Activated naive CD8-positive, alpha-beta T cell treated with anti-CD3 and anti-CD28 coated beads, Interleukin-2, amount 50 U/mL, for 16 hours (primary cell): Measurements from ENCODE around the gene PRPH.
A peak's percentile ranks its signal among the peaks of the same experiment; 100 is the strongest.
"Not testable (repeated sequence)": the region's sequence is repeated elsewhere in the genome, so short reads cannot be mapped to it uniquely, and the experiment has no call there.

Experiments used
- DNase-seq: peaks from one replicate; pipeline ENCODE4 v3.0.0-alpha.2; 2020; ENCODE audit warnings: low read depth, low spot score

The PRPH gene

DNA sequence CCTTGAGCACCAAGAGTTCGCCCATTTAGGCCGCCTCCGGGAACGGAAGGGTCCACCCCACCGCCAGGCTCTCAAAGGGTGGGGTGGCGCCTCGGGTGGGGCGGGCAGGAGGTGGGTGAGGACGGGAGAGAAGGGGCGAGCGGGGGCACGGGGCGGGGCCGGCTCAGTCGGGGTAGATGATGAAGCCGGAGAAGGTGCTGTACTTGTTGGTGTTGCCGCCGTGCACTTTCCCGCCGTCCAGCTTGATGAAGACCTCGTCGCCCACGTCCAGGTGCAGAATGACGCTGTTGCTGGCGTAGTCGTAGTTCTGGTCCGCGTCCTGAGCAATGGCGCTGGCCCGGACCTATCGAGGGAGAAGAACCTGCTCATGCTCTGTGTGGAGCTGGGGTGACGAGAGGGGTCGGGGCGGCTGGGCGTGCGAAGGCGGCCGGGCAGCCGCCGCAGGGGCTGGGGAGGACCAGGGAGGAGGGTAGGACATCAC, 38.0 kb downstream of the PRPH start:
- no peak for DNase-seq

DNA sequence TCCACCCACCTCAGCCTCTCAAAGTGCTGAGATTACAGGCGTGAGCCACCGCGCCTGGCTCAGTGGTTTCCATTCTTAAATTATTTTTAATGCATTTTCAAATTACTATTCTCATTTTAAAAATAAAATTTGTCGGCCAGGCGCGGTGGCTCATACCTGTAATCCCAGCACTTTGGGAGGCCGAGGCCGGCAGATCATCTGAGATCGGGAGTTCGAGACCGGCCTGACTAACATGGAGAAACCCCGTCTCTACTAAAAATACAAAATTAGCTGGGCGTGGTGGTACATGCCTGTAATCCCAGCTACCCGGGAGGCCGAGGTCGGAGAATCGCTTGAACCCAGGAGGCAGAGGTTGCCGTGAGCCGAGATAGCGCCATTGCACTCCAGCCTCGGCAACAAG, 38.8 kb downstream of the PRPH start:
- DNase-seq = not testable (repeated sequence)

DNA sequence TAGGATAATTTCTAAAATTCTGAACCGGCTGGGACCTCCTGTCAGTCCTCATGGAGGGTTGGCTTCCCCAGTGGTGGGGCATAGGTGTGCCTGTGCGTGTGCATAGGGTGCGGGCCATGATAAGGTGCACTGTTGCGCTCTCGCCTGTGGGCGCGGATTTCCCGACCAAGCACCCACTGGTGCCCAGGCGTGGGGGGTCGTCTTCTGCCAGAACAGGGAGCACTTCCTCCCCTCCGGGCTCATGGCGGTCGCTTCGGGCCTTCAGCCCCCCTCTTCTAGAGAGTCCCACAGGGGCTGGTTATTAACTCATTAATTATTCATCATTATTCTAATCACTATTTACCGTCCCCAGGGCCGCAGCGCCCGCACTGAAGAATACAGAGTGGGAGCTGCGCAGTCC, 39.3 kb downstream of the PRPH start:
- DNase-seq = no peak

DNA sequence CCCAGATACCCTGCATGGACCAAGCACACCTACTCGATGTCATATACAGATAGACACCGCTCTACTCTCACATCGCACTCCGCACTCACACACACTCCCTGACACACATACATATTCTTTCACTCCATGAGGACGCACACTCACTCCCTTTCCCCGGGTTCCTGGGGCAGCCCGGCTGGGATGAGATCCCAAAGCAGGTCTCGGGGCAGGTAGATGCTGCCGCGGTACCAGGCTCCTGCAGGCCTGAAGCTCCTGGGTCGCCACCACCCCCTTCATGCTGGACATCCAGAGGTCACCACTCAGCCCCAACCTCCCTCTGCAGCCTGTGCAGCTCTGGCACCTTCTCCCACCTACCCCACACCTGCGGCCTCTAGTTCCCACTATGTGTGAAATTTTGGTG, 39.7 kb downstream of the PRPH start:
- no peak for DNase-seq

DNA sequence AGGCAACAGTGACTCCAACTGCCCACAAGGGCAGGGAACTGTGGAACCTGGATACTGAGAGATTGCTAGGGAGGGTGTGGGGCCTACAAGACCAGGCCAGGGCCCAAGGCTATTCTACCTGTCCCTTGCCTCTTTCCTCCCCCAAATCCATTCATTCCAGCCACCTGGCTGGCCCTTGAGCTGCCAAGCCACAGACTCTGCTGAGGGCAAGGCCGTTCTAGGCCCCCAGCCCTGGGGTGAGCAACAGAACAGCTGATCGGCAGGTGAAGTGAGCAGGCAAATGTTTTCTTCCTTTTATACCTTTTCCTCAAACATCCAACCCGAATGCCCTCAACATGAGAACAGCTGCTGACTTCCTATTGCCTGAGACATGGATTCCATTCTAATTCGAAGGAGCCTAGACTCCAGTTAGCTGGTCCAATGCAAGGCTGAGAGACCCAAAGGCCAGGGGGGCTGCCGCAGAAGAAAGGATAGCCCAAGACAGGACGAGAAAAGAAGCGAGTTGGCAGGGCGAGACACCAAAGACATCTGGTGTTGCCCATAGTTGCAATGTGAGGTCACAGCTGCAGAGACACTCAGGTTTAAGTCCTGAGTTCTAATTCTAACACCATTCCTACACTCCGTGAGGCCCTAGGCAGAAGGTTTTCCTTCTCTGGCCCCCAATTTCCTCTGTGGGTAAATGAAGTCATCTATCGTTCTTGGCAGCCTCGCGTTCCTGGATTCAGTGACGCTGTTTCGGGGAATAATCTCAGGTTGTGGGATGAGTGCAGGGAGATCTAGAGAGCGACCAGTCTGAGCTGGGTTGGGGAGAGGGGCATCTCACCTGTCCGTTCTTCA, 40.4 kb downstream of the PRPH start:
- no peak for DNase-seq

DNA sequence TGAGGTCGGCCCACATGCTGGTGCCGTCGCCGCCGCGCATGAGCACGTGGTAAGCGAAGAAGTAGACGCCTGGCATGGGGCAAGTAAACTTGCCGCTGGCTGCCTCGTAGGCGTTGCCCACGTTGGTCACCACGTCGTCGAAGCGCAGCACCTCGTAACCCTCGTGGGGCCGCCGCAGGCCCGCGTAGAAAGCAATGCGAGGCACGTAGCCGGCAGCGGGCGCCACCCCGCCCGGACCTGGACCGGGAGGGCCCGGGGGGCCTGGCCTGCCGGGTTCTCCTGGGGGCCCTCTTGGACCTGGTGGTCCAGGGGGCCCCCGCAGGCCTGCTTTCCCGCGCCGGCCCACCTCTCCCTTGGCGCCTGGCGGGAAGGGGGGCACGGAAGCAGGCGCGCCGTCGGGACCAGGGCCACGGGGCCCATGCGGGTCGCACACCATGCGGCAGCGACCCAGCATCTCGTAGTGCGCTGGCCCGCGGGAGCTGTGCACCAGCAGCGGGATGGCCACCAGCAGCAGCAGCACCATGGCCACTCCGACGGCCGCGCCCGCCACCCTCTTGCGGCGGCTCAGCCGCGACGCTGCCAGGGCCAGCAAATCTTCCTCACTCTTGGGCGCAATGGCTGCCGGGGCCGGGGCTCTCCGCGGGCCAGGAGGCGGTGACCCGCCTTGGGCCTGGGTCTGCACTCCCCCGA, 41.2 kb downstream of the PRPH start:
- DNase-seq = no peak

DNA sequence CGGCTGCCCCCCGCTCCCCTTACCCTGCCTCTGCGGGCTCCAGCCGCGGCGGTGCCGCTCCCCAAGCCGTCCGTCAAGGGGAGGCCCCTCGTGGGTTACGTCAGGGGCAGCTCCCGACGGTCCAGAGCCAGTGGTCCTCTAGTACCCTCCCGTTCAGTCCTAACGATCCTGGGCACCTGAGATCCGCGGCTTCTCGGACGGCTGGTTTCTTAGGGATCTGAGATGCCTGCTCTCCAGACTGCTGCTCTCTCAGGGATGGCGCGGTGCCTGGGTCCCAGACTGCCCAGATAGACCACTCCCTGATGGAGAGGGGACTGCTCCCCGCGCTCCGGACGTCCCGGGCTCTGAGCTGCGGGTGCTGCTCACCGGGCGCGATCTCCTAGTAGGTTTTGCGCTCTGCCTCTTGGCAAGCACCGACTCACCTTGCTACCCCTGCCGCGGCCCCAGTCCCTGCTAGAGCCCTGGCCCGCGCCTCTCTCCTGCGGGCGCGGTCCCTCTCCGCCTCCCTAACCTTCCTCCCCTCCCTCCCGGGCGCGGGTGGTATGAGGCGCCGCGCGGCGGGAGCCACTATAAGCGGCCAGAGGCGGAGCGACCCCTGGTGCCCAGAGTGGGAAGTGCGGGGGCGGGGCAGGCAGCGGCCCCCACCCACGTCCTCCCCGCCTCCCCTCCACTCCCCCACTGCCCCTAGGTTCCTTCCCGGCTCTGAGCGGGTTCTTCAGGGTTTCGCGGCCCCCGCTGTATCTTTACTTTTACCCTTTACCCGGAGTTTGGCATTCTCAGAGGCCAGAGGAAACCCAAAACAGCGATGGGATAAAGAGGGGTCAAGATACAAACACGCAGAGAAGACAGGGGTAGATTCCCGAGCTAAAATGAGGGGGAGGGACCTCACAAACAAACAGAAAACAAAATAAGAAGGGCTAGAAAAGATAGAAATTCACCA, 42.0 kb downstream of the PRPH start, which contains the start of gene C1QL4:
C1QL4 (minus strand) TSS at position 544 of the 940 bp plus-strand sequence. CDS start 711 bp downstream, outside the sequence.
- DNase-seq = peak; percentile 74

DNA sequence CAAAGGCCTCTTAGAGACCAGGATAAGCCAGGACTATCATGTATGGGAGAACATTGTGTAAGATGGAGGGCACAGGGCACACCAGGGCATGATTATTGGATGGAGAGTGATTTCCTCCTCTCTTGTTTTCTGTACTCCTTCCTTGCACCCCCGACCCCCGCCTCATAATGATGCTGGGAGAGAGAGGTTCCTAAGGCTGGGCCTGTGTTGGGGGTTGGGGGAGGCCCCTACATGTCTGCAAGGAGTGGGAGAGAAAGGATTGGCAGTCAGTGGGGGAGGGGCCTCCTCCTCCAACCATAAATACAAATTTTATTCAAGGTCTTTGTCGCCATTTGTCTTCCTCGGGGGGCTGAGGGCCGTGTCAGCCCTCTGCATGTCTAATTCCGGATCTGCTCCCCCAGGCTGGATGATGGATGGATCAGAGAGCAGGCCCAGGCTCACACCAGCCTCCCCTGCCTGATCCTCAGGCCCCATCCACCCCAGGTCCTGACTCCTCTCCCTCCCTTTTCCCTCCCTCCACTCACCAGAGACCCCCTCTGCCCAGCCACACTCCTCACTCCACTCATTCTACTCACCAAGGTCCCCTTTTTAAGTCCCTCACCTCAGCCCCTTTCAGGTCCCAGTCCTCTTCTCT, 44.0 kb downstream of the PRPH start:
- DNase-seq = no peak

DNA sequence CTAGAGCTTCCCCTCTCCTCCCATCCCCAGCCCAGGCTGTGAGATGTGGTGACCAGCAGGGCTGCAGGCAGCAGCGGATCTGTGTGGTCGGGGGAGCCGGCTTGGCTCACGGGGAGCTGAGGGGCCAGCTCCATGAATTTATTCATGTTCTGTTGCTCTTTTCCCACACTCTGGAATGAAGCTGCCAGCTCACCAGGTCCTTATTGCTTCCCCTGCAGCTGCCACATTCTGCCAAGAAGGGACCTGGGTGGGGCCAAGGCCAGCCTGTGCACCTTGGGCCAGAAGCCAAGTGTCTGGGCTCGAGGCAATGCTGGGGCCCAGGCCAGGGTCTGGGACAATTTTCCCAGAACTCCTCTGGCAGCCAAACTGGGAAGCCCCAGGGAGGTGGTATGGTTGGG, 44.5 kb downstream of the PRPH start:
- no peak for DNase-seq

DNA sequence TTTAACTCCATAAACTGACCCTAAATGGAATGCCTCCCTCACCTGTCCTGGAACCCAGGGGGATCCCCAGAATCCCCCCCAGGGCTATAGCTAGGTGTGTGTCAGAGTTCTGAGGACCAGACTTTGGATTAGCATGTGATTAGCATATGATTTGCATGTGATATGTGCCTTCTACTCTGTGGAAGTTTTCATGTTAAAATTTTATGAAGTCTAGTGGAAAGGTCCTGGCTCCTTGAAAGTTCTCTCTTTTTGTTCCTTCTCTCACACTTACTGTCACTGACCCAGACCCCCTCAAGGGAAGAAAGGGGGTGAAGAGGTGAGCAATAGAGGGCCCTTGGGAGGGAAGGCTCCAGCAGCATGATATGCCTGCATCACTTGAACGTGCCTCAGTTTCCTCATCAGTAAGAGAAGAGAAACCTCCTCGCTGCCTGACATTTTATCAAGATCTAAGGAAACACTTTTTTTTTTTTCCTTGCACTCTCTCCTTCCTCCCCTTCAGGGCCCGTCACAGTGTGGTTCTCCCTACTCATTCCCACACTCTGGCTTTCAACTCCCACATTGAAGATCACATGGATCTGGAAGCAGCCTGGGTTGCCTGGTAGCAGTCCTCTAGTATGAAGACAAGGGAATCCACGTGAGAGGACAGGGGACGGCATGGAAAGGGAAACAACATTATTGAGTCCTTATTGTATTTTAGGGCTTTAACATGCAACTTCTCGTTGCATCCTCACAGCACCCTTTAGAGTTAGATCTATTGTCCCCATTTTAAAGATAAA, 45.3 kb downstream of the PRPH start:
- no peak for DNase-seq

DNA sequence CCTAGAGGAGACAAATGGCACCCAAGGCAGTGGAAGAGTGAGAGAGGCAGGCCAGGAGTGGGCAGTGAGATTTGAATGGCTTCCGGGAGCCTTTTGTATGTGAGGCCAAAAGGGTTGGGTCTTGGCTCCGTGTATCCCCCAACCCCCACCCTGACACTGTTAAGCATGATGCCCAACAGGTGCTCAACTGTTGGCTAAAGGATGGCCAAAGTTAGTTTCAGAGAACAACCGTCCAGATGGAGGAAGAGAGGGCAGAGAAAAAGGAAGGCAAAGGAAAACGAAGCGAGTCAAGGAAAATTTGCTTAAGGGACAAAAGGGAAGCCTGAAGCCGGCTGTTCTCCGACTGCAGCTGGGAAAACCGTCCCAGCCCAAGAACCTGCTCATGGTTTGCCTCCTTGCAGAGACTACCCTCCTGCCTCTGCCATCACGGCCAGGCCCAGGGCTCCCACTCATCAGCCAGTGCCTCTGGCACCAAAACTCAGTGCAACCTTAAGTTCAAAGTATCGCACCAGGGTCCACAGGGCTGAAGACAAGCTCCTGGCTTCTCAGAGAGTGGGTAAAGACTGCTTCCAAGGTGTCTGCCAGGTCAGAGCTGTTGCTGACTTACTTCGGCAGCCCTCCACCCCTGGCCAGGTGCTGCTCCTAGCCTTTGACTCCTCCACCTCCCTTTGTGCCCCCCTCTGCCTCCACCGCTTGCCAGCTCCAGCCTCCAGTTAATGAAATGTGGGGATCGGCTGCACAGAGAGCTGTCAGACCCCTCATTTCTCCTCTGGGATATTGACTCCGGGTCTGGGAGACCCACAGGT, 46.2 kb downstream of the PRPH start:
- no peak for DNase-seq

DNA sequence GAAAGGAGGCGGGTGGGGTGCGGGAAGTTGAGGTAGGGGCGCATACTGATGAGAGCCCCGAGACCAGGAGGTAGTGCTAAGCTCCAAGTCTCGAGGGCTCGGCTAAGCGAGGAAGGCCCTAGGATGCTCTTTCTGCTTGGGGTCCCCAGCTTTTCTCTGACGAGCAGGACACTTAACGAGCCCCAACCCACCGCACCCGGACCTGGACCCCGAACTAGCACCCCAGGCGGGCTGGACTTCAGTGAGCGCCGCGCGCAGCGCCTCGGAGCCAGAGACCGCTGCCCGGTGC, 46.8 kb downstream of the PRPH start:
- no peak for DNase-seq

DNA sequence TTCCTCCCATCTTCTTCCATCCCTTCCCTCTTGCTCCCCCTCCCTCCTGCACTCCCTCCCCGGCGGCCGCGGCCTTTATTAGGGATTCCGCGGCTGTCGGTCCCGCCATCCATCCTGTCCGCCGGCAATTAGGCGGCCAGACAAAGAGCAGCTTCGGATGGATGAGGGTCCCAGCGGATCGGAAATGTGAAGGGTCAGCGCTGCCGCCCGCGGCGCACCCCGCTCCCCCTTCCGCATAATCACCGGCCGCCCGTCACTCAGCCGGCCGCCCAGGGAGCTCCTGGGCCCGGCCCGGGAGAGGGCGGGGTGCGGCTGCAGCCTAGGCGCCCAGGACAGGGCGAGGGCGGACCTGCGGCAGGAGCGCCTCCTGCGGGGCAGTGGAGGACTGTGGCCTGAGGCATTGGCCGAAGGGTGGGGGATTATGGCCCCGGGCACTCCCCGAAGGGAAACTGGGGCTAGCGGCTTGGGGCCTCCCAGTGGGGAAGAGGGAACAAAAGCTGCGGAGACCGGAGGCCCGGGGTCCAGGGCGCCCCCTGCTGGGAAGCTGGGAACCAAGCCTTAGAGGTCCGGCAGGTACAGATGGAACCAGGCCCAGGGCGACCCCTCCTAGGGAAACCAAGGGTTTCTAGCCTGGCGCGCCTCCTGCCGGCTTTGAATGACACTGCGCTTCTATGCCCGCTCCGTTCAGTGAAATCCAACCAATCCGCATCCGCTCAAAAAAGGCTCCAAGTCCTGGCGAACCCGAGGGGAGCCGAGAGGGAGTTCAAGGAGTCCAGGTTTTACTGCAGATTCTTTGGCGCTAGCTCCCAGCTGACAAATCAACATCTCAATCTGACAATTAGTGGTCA, 47.3 kb downstream of the PRPH start:
- DNase-seq = peak; percentile 48

DNA sequence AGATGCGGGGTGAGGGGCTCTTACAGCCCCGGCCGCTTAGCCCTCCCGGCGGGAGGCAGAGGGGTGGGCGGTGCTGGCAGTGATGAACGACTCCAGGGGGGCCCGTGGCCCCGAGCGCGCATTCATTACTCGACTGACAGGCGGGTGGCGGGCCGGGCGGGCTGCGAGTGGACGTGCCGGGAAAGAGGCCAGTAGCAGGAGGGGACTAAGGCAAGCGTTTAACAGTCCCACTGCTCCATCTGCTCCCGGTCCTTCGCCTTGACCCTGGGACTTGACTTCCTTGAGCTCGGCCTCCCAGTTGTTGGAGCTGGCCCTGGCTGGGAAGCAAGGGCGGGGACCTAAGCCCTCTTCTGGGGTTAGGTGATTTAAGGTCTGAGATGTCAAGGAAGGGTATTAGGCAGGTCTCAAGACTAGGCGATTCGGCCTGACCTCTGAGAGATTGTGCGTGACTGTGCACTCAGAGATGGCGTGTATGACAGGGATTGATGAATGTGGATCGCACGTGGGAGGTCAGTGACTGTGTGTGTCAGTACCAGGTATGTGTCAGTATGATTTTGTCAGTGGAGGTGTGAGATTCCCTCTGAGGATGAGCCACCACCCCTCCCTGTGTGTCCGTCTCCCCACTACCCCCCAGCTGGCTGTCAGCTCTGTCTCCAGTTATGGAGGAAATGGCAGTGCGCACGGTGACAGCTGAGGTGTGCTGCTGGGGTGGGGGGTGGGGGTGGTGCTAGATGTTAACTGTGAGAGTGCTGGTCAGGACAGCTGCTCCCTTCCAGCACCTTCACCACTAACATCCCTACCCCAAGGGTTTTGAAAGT, 48.2 kb downstream of the PRPH start:
- DNase-seq = no peak

DNA sequence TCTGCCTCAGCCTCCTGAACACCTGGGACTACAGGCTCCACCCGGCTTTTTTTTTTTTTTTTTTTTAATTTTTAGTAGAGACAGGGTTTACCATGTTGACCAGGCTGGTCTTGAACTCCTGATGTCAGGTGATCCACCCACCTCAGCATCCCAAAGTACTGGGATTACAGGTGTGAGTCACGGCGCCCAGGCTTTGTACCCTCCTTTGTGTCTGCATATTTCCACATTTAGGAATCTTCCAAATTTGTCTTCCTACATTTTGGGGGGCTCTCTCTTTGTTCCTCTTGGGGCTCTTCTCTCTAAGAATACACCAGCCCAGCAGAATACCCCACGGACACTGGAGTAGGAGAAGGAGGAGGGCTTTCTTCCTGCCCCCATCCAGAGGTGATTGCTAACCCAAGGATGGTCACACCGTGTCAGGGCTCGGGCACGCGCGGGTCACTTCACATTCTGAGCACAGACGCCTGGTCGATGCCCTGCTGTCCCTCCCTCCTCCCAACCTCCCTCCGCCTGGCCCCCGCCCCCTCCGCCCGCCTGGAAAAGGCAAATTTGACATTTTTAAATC, 49.6 kb downstream of the PRPH start:
- no peak for DNase-seq

DNA sequence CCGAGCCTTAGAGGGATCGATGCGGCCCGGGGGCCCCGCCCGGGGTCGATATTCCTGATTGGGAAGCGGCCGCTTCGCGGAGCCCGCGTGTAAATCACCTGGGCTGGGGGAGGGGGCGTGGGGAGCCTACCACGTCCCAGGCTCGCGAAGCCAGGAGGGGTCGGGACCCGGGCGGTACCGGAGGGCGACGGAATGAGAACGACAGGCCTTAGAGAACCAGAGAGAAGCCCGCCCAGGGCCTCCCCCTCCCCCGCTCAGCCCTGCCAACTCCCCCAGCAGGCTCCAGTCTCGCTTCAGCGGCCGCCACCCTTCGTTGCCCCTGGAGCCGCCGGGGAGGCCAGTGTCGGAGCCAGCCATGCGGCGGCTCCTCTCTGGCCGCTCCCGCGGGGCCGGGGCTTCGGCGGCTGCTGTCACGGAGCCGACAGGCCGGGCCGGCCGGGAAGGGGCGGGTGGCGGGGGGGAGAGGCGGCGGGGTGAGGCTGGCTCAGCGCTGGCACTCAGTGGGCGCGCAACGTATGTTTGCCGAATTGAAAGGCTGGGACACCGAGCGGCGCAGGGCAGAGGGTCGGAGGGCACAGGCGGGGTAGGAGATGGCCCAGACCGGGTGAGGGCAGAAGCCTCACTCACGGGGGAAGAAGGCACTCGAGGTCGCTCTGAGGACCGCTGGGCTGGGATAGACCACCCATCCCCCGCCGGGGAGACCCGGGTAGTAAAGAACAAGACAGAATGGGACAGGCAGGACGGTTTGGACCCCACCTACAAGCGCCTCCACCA, 50.3 kb downstream of the PRPH start:
- DNase-seq = no peak
